C4-2B (cell line): Measurements from ENCODE around the gene ATP8B3.

Source experiments
- CTCF ChIP-seq: fragments of 450-650 bp; conservative IDR thresholded peaks from 2 replicates; pipeline ENCODE4 v1.5.1; 2017; ENCODE audit warnings: mild to moderate bottlenecking
- ZFX ChIP-seq: fragments of 450-650 bp; IDR thresholded peaks from 2 replicates; pipeline ENCODE4 v1.6.1; 2017

GRCh38 chr19:1836458-1837221 lies 24.6 kb upstream of the ATP8B3 start:
- TF ChIP-seq CTCF (no peak), ZFX (no peak)
